GM18867 (cell line): ENCODE results near the gene CFAP69.

Source experiments
- ATAC-seq: cut with Tn5 transposase; IDR thresholded peaks from one replicate; pipeline ENCODE4 v1.9.1; 2021; ENCODE audit warnings: mild to moderate bottlenecking, moderate library complexity; ENCODE audit not compliant: unreplicated experiment

CFAP69 gene

GRCh38 chr7:90270431-90271178, 25.6 kb downstream of the CFAP69 start:
- ATAC-seq = no peak

DNA sequence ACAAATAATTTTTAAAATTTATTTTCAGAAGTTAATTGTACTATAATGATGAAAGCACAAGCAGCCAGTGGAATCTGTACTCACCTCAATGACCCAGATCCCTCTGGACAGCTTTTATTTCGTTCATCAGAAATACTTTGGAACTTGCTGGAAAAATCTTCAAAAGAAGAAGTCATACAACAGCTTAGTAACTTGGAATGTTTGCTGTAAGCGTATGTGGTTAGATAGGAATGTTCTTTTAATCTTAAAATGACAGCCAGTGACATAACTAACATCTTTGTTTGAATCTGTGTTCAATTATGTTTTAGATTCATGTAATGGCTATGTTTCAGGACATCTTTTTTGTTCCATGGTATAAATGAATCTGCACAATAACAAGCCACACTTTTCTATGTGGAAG, 26.8 kb downstream of the CFAP69 start:
- no peak for ATAC-seq

DNA sequence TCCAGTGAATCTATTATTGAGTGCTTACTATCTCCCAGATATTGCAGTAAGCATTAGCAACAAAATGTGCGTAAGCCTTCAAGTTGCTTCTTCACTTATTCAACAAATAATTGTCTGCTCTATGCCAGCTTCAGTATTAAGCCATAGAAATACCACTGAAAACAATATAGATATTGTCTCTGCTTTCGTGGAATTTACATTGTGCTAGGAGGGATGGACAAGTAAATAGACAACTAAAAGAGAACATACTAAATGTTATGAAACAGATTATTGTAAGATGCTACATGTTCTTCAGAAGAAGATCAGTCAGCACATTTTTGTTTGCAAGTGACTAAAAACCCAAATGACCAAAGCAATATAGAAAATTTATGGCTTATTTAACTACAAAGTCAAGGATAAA, 27.3 kb downstream of the CFAP69 start:
- no peak for ATAC-seq

DNA sequence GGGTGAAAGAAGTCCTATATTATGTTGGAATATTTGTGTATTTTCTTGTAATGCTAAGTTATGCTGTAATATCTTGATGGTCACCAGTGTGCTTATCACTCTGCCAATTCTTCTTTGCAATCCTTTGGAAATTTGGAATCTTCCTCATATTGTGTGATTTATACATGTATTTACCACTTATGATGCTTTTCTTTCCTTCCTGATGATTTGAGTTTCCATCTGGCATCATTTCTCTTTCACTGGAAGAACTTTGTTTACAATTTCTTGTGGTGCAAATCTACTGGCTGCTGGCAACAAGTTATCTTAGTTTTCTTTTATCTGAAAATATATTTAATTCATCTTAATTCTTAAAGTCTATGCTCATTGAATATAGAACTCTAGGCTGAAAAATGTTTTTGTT, 29.2 kb downstream of the CFAP69 start:
- no peak for ATAC-seq

GRCh38 chr7:90276033-90276728, 31.2 kb downstream of the CFAP69 start:
- ATAC-seq = no peak

DNA sequence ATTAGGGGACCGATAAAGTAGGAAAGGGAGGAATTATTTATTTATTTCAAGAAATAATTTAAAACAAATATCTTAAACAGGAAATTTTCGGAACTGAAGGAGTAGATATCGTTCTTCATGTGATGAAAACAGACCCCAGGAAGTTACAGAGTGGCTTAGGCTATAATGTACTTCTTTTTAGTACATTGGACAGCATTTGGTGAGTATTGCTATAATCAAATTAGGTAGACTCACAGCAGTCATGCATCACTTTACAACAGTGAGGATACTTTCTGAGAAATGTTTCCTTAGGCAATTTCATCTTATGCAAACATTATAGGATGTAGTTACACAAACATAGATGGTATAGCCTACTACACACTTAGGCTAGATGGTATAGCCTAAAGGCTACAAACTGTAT, 43.2 kb downstream of the CFAP69 start:
- ATAC-seq = no peak

- ATAC-seq = no peak
Measured at GRCh38 chr7:90290244-90291113, 45.5 kb downstream of the CFAP69 start.

GRCh38 chr7:90298145-90299038, 53.4 kb downstream of the CFAP69 start:
- ATAC-seq = peak; percentile 94

GRCh38 chr7:90303241-90303640, 58.3 kb downstream of the CFAP69 start:
- ATAC-seq = no peak

DNA sequence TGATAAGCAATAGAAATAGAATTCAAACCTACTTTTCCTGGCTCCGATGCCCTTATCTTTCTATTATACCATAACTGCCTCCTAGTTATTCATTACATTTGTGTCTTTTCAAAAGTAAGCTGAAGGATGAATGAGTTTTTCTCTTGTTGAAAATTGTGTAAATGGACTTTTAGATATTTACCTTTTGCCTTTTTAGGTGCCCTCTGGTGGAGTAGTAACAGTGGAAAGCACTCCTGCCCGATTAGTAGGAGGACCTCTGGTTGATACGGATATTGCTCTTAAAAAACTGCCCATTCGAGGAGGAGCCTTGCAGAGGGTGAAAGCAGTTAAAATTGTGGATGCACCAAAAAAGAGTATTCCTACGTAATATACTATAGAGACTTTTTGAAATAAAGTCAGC, 64.9 kb downstream of the CFAP69 start:
- ATAC-seq = no peak

- ATAC-seq = no peak
Measured at GRCh38 chr7:90311175-90311574, 66.2 kb downstream of the CFAP69 start.

- peak; percentile 45 for ATAC-seq
Measured at GRCh38 chr7:90312745-90313144, 67.8 kb downstream of the CFAP69 start.

- ATAC-seq = no peak
Measured at GRCh38 chr7:90313907-90314306, 68.9 kb downstream of the CFAP69 start.

DNA sequence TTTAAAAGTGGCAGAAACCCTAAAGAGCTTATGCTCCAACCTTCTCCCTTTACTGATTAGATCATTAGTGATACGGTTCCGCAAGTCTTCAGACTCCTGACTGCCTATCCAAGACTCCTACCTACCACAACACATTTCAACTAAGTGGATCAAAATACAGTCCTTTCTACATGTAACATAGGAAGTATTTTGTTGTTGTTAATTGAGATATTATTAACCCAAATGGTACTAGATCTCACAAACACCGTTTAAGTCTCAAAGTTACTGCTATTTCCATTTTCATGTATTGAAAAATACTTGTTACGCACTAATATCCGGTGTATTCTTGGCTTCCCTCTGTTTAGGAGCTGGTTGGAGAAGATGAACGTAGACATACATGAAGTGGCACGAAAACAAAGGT, 75.0 kb downstream of the CFAP69 start:
- no peak for ATAC-seq

DNA sequence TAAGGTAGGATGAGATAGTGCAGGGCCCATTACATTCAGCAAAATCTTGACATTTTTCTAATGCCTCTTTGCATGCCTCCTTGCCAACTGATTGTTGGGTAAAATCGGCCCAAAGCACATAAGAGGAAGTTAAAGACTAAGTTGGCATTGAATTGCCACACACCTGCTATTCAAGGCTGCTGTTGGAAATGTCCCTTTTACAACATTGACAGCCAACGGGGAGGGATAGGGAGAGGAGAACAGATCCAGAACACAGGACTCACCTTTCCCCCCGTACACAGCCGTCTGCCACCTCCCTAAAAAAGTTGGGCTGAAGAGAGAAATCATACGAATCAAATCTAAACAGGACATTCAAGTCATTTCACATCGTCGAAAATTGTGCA, 75.4 kb downstream of the CFAP69 start:
- ATAC-seq = no peak

DNA sequence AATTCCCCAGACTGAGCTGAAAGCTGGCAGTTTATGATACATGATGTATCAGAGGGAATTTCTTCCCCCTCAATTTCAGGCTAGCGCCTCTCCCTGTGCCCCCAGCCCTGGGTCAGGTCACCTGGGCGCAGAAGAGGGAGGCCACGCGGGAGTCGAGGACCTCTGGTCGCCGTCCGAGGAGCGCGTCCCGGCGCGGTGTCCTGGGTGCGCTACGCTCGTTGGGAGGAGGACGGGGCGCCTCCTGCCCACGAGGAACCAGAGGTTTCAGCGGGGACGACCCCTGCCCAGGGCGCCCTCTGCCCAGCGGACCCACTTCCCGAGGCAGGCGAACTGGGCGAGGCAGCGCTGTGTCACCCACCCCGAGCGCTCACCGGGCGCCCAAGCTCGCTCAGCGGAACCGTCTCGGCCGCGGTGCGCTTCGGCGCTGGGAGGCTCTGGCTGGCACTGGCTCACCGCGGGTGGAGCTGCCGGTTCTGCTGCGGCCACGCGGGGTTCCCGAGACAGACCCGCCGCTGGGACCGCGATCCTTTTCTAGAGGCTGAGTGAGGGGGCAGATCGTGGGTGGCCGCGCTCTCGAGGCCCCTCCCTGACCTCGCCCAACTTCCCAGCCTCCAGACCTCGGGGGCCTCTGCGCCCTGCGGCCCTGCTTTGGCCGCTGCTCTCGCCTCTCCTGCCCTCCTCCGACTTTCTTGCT, 76.0 kb downstream of the CFAP69 start, which contains the start of gene FAM237B:
Gene FAM237B (minus strand): TSS at position 504 of the 694 bp plus-strand sequence. CDS start 1,556 bp downstream, outside the sequence.
- ATAC-seq = no peak

DNA sequence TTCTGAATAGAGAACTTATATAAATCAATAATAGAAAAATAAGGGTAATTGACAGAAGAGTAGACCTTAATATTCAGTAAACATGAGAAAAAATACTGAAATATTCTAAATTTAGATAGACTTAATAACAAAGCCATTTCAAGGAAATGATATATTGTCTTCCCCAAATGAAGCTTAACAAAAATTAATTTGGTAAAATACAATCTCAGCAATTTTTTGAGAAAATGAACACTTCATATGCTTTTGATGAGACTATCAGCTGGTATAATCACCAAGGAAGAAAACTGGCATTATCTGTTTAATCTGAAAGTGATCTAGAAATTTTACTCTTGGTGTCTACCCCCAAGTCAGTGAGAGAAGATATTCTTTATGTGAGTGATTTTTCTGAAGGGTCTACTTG, 77.9 kb downstream of the CFAP69 start:
- ATAC-seq = no peak

DNA sequence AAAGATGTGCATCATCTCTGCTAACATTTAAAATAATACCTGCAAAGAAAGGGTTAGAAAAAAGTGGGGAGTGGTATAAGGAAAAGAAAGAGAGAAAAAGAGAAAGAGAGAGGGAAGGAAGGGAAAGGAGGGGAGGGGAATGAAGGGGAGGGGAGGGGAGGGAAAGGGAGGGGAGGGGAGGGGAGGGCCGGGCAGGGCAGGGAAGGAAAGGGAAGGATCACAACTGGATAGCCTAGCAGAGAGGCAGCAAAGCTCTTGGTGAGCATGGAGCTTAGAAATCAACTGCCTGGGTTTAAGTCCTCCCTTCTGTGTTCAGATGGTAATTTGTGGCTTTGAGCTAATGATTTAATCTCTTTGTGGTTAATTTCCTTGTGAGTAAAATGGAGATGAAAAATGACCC, 81.5 kb downstream of the CFAP69 start:
- no peak for ATAC-seq

DNA sequence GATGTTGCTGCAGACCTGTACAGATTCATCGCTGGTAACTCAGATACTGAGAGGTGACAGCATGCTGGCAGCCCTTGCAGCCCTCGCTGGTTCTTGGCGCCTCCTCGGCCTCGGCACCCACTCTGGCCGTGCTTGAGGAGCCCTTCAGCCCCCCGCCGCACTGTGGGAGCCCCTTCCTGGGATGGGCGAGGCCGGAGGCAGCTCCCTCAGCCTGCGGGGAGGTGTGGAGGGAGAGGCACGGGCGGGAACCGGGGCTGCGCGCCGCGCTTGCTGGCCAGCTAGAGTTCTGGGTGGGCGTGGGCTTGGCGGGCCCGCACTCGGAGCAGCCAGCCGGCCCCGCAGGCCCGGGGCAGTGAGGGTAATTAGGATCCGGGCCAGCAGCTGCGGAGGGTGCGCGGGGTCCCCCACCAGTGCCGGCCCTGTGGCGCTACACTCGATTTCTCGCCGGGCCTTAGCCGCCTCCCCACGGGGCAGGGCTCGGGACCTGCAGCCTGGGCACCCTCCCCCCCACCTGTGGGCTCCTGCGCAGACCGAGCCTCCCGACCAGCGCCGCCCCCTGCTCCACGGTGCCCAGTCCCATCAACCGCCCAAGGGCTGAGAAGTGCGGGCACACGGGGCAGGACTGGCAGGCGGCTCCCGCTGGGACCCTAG, 89.3 kb downstream of the CFAP69 start:
- ATAC-seq = no peak
